DOHH2 (cell line): Measurements from ENCODE around the gene COLEC11.

Source experiments
- EZH2phosphoT487 ChIP-seq: fragments of 200-600 bp; sonication (generic); IDR thresholded peaks from 2 replicates; pipeline ENCODE4 v1.6.1; 2017; ENCODE audit warnings: borderline replicate concordance, mild to moderate bottlenecking, antibody characterized with exemption, low read length, moderate library complexity, mixed read lengths
- TF ChIP-seq, protein P1 (sequence below): fragments of 200-600 bp; sonication (generic); IDR thresholded peaks from one replicate; pipeline ENCODE4 v1.5.1; 2014; ENCODE audit warnings: antibody characterized with exemption, mild to moderate bottlenecking, low read depth, low read length; ENCODE audit not compliant: poor library complexity, severe bottlenecking

DNA sequence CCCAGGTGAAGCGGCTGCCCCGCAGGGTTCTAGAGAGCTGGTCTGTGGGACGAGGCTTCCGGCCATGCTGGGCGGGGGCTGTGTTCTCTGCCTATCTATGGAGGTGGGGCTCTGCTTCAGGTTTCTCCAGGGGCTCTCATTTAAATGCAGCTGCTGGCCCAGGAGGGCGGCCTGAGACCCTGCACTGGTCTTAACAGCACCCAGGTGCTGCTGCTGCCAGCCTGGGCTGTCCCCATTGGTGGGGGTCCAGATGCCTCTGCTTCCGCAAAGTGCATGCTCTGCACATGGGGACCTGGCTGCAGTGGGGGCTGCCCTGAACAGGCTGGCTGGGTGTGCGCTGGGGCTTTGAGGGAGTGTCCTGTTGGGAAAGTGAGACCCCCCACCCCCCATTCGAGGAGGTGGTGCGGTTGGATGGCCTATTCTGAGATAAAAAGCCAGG, 33.3 kb downstream of the COLEC11 start:
- TF ChIP-seq, protein P1, sequence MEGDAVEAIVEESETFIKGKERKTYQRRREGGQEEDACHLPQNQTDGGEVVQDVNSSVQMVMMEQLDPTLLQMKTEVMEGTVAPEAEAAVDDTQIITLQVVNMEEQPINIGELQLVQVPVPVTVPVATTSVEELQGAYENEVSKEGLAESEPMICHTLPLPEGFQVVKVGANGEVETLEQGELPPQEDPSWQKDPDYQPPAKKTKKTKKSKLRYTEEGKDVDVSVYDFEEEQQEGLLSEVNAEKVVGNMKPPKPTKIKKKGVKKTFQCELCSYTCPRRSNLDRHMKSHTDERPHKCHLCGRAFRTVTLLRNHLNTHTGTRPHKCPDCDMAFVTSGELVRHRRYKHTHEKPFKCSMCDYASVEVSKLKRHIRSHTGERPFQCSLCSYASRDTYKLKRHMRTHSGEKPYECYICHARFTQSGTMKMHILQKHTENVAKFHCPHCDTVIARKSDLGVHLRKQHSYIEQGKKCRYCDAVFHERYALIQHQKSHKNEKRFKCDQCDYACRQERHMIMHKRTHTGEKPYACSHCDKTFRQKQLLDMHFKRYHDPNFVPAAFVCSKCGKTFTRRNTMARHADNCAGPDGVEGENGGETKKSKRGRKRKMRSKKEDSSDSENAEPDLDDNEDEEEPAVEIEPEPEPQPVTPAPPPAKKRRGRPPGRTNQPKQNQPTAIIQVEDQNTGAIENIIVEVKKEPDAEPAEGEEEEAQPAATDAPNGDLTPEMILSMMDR = no peak
- no peak for TF ChIP-seq EZH2phosphoT487
